ENCODE data around the gene EBI3.
"Not testable (repeated sequence)": the region's sequence is repeated elsewhere in the genome, so short reads cannot be mapped to it uniquely, and the experiment has no call there.

The EBI3 gene

GRCh38 chr19:4232139-4232538, 2.8 kb downstream of the EBI3 start:
- not testable (repeated sequence) for H3K27me3 ChIP-seq (ENCODE audit: insufficient read depth, poor library complexity, severe bottlenecking); H3K4me1 ChIP-seq (ENCODE audit: insufficient read depth, poor library complexity, severe bottlenecking); H3K27ac ChIP-seq (ENCODE audit: poor library complexity, severe bottlenecking); H3K36me3 ChIP-seq (ENCODE audit: low read depth); ATAC-seq (ENCODE audit: low read depth); DNase-seq (ENCODE audit: low spot score); H3K9me3 ChIP-seq (ENCODE audit: severe bottlenecking); H3K4me3 ChIP-seq (ENCODE audit: severe bottlenecking)

GRCh38 chr19:4232614-4233281, 3.4 kb downstream of the EBI3 start:
- no peak overlapping the region for H3K4me3 ChIP-seq (ENCODE audit: severe bottlenecking)

GRCh38 chr19:4233282-4233853, 4.0 kb downstream of the EBI3 start:
- Histone ChIP-seq H3K4me1 (ENCODE audit: insufficient read depth, poor library complexity, severe bottlenecking) (no peaks in the 10 kb centered on the region), H3K4me3 (ENCODE audit: severe bottlenecking) (no peak overlapping the region), H3K27me3 (ENCODE audit: insufficient read depth, poor library complexity, severe bottlenecking) (no peaks in the 10 kb centered on the region), H3K27ac (ENCODE audit: poor library complexity, severe bottlenecking) (no peak overlapping the region), H3K36me3 (ENCODE audit: low read depth) (no peaks in the 10 kb centered on the region), H3K9me3 (ENCODE audit: severe bottlenecking) (no peaks in the 10 kb centered on the region)
- TF ChIP-seq CTCF (IDR thresholded peaks at IDR 0.05; ENCODE audit: poor library complexity, severe bottlenecking), result peak; percentile 61
- DNase-seq (ENCODE audit: low spot score), result no peak
- ATAC-seq (ENCODE audit: low read depth), result peak; percentile 44; the same call in 1 of the 3 replicates

More at GRCh38 chr19:4232614-4233281, 3.4 kb downstream of the EBI3 start:
- Histone ChIP-seq H3K36me3 (ENCODE audit: low read depth) (no peaks in the 10 kb centered on the region), H3K27ac (ENCODE audit: poor library complexity, severe bottlenecking) (no peak overlapping the region), H3K27me3 (ENCODE audit: insufficient read depth, poor library complexity, severe bottlenecking) (no peaks in the 10 kb centered on the region), H3K9me3 (ENCODE audit: severe bottlenecking) (no peaks in the 10 kb centered on the region), H3K4me1 (ENCODE audit: insufficient read depth, poor library complexity, severe bottlenecking) (no peaks in the 10 kb centered on the region)
- DNase-seq (ENCODE audit: low spot score) (no peak), ATAC-seq (ENCODE audit: low read depth) (no peak)
- TF ChIP-seq CTCF (IDR thresholded peaks at IDR 0.05; ENCODE audit: poor library complexity, severe bottlenecking), result no peak

GRCh38 chr19:4234142-4234861, 5.0 kb downstream of the EBI3 start:
- no peak for TF ChIP-seq CTCF (IDR thresholded peaks at IDR 0.05; ENCODE audit: poor library complexity, severe bottlenecking)
- H3K9me3 ChIP-seq (ENCODE audit: severe bottlenecking), result no peaks in the 10 kb centered on the region
- H3K27ac ChIP-seq (ENCODE audit: poor library complexity, severe bottlenecking), result no peak overlapping the region
- DNase-seq (ENCODE audit: low spot score), result no peak
- no peaks in the 10 kb centered on the region for H3K27me3 ChIP-seq (ENCODE audit: insufficient read depth, poor library complexity, severe bottlenecking)
- no peak overlapping the region for H3K4me3 ChIP-seq (ENCODE audit: severe bottlenecking)
- no peaks in the 10 kb centered on the region for H3K4me1 ChIP-seq (ENCODE audit: insufficient read depth, poor library complexity, severe bottlenecking)
- no peak for ATAC-seq (ENCODE audit: low read depth)
- no peaks in the 10 kb centered on the region for H3K36me3 ChIP-seq (ENCODE audit: low read depth)

GRCh38 chr19:4234862-4235201, 5.5 kb downstream of the EBI3 start:
- Histone ChIP-seq H3K4me3 (ENCODE audit: severe bottlenecking) (no peak overlapping the region), H3K9me3 (ENCODE audit: severe bottlenecking) (no peaks in the 10 kb centered on the region), H3K27me3 (ENCODE audit: insufficient read depth, poor library complexity, severe bottlenecking) (no peaks in the 10 kb centered on the region), H3K4me1 (ENCODE audit: insufficient read depth, poor library complexity, severe bottlenecking) (no peaks in the 10 kb centered on the region), H3K36me3 (ENCODE audit: low read depth) (no peaks in the 10 kb centered on the region), H3K27ac (ENCODE audit: poor library complexity, severe bottlenecking) (no peak overlapping the region)
- TF ChIP-seq CTCF (IDR thresholded peaks at IDR 0.05; ENCODE audit: poor library complexity, severe bottlenecking), result no peak
- DNase-seq (ENCODE audit: low spot score), result no peak
- ATAC-seq (ENCODE audit: low read depth), result no peak

- ATAC-seq (ENCODE audit: low read depth); H3K4me3 ChIP-seq (ENCODE audit: severe bottlenecking): not testable (repeated sequence)
Measured at GRCh38 chr19:4237510-4237909, 8.2 kb downstream of the EBI3 start.

More at GRCh38 chr19:4237510-4237909, 8.2 kb downstream of the EBI3 start:
- not testable (repeated sequence) for H3K27me3 ChIP-seq (ENCODE audit: insufficient read depth, poor library complexity, severe bottlenecking); H3K36me3 ChIP-seq (ENCODE audit: low read depth); H3K27ac ChIP-seq (ENCODE audit: poor library complexity, severe bottlenecking); DNase-seq (ENCODE audit: low spot score); H3K4me1 ChIP-seq (ENCODE audit: insufficient read depth, poor library complexity, severe bottlenecking); H3K9me3 ChIP-seq (ENCODE audit: severe bottlenecking)

Measured in RWPE2 (cell line).